ENCODE data around the gene OVCH1. TPM values are rescaled to one million over a fixed set of nuclear protein-coding genes. Genes with fewer than 3 reads are reported as not detected.

The OVCH1 gene
- total and polyA plus RNA-seq, 9 of the 15 experiments (the other 6 are each of a cell fraction or from before 2014, with no cell fraction given) = not detected

GRCh38 chr12:29431513-29431912 is 66.0 kb downstream of the OVCH1 start:
- H3K9me1 ChIP-seq (ENCODE audit: control insufficient read depth, insufficient read depth, low read length) = no peaks in the 10 kb centered on the region
- ATAC-seq = no peak
- no peaks in the 10 kb centered on the region for H3K27me3 ChIP-seq (ENCODE audit: control insufficient read depth in 2 of 2, insufficient read depth in 2 of 2, low read length in 2 of 2)
- no peaks in the 10 kb centered on the region; a peak in 1 of 5 replicates for H3K4me1 ChIP-seq (replicated peaks in 1 of 2; ENCODE audit: control insufficient read depth in 2 of 2, insufficient read depth in 2 of 2, low read length in 2 of 2)
- POLR2A ChIA-PET = no interaction called here
- H3K4me2 ChIP-seq (ENCODE audit: insufficient read depth, low read length) = no peak overlapping the region
- FAIRE-seq = no peak
- no peak overlapping the region for H3K9ac ChIP-seq (ENCODE audit: insufficient read depth in 1 of 2, low read depth in 2 of 2, low read length in 2 of 2)
- H3K79me2 ChIP-seq (ENCODE audit: control insufficient read depth, insufficient read depth, low read length) = no peaks in the 10 kb centered on the region
- CTCF ChIA-PET (ENCODE audit: low intra/inter-chr PET ratio) = no interaction called here
- no TSS peak for BruUV-seq (replicated peaks)
- intact Hi-C loops (cut with micrococcal nuclease) = no loop called here
- no peak overlapping the region for H3K4me3 ChIP-seq
- DNase-seq (ENCODE audit: extremely low read depth in 1 of 4, low spot score in 3 of 4) = no peak
- in situ Hi-C loops (cut with MboI) = no loop called here
- peaks cover under 1% of the 10 kb centered on the region; the same call in 1 of the 2 replicates for H3K9me3 ChIP-seq (replicated peaks; ENCODE audit: control insufficient read depth, insufficient read depth, low read depth, low read length)
- no peak overlapping the region for H2AFZ ChIP-seq (ENCODE audit: low read depth, low read length)
- no peaks in the 10 kb centered on the region for H4K20me1 ChIP-seq (replicated peaks; ENCODE audit: control insufficient read depth, insufficient read depth, low read length)
- H3K27ac ChIP-seq (ENCODE audit: extremely low read depth, low read depth, low read length) = no peak overlapping the region
- H3K36me3 ChIP-seq (ENCODE audit: control insufficient read depth, insufficient read depth, low read length) = no peaks in the 10 kb centered on the region
- 10% methylated on average over 3 of the region's 3 CpGs for WGBS (ENCODE audit: insufficient coverage, low coverage, missing lambda C conversion rate)
- TF ChIP-seq CBX8 (IDR thresholded peaks at IDR 0.05; ENCODE audit: borderline replicate concordance, extremely low read depth, low read depth, low read length, poor library complexity, severe bottlenecking) (no peak), ZC3H11A (IDR thresholded peaks at IDR 0.05; ENCODE audit: low read depth, low read length) (no peak), ZNF253 (CRISPR knock-in tag; conservative IDR thresholded peaks at IDR 0.05) (no peak), THAP12 (CRISPR knock-in tag; IDR thresholded peaks at IDR 0.05) (no peak), ARID3A (IDR thresholded peaks at IDR 0.05; ENCODE audit: borderline replicate concordance, low read depth, low read length) (no peak), POU5F1 (IDR thresholded peaks at IDR 0.05; ENCODE audit: borderline replicate concordance, low read depth, low read length, partially characterized antibody) (no peak), ZNF518B (CRISPR knock-in tag; IDR thresholded peaks at IDR 0.05) (no peak), CCNT2 (IDR thresholded peaks at IDR 0.05; ENCODE audit: borderline replicate concordance, extremely low read depth, insufficient read length, low read depth, low read length) (no peak), E2F6 (IDR thresholded peaks at IDR 0.05; ENCODE audit: borderline replicate concordance in 1 of 2, extremely low read depth in 1 of 2, insufficient read depth in 1 of 2, insufficient read length in 1 of 2, low read depth in 1 of 2, low read length in 1 of 2, poor library complexity in 1 of 2, severe bottlenecking in 1 of 2) (no peak), MAFK (IDR thresholded peaks at IDR 0.05; ENCODE audit: low read length) (no peak), HNRNPK (IDR thresholded peaks at IDR 0.05; ENCODE audit: low read depth, low read length, poor library complexity, severe bottlenecking) (no peak)

Measured in K562 (cell line).